GM12892 (cell line): ENCODE results near the gene MBNL1.

Experiments
- DNase-seq: peaks from one replicate; pipeline ENCODE4 v3.0.0; 2011; ENCODE audit not compliant: insufficient read length
- FAIRE-seq: peaks from 2 replicates; lab custom pipeline; 2011; peaks lifted over from hg19 to GRCh38; lab: Jason Lieb, UNC
- POLR2A ChIP-seq: IDR thresholded peaks from 2 replicates; pipeline ENCODE4 v1.6.1; 2011; ENCODE audit warnings: low read depth, low read length, control low read depth
- POLR2AphosphoS5 ChIP-seq: IDR thresholded peaks from 2 replicates; pipeline ENCODE4 v1.6.1; 2011; ENCODE audit warnings: low read depth, low read length, control low read depth
- TAF1 ChIP-seq: IDR thresholded peaks from 2 replicates; pipeline ENCODE4 v1.6.1; 2011; ENCODE audit warnings: low read depth, mild to moderate bottlenecking, control low read depth, low read length, borderline replicate concordance

MBNL1 gene

DNA sequence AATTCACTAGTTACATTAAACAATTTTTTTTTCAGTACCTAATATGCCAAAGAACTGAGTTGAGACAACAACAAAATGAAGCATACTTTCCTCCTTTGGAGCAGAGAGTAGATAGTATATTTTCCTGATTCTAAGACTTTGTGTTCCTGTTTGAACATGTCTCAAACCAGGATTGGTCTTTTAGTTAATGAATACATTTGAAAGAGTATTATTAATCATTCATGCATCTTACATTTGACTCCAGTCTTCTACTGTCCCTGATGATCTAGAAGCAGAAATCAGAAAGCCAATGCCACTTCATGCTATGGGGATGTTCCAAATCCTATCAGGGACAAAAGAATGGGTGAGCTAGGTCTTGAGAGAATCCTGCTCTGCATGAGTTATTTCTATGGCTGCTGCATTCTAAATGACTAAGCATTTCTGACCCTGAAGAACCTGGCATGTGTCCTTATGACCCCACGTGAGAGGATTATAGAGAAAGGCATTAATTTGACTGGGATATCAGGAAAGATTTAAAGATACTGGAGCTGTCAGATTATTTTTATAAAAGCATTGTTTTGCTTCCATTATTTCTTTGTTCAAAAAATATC, 32.9 kb upstream of the MBNL1 start:
- DNase-seq (no peak), FAIRE-seq (peak; percentile 42)
- no peak for TF ChIP-seq POLR2AphosphoS5
- TF ChIP-seq POLR2A, result no peak
- no peak for TF ChIP-seq TAF1

DNA sequence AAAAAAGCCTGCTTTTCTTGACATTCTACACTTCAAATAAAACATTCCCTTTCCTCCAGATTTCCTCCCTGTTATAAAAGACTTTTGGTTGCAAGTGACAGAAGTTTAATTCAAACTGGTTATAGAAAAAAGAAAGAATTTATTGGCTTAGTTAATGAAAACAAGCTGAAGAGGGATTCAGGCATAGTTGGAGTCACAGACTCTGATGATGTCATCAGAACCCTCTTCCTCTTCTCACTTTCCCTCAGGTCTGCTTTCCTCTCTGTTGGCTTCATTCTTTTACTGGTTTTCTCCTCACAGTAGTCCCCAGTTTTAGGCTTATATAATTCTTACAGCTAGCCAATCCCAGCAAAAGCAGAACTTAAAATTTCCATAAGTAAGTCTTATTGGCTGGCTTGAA, 32.0 kb upstream of the MBNL1 start:
- TF ChIP-seq POLR2A, result no peak
- no peak for TF ChIP-seq TAF1
- TF ChIP-seq POLR2AphosphoS5, result no peak
- FAIRE-seq, result no peak

DNA sequence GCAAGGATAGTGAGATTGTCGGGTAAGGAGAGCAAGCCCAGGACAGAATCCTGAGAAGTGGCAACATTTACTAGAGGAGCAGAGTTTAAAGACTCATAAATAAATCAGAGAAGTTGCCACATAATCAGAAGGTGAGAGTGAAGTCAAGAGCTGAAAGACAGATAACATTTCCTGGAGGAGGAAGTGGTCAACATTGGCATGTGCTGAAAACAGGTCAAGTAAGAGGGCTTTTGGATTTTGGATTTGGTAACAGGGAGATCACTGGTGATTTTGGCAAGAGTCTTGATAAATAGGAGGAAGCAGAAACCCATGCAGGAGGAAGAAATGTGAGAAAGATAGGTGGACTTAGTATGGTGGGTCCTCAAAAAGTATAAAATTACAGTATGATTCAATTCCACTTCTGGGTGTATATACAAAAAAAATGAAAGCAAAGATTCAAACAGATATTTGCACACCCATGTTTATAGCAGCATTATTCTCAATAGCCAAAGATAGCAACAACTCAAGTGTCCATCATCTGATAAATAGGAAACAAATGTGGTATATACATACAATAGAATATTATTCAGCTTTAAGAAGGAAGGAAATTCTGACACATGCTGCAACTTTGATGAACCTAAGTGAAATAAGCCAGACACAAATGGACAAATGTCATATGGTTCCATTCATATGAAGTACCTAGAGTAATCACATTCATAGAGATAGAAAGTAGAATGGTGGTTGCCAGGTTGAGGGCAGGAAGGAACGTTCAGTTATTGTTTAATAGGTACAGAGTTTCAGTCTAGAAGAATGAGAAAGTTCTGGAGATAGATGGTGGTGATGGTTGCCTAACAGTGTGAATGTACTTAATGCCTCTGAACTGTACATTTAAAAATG, 27.3 kb upstream of the MBNL1 start:
- peak; percentile 82 for FAIRE-seq
- DNase-seq, result no peak
- TF ChIP-seq POLR2A (no peak), TAF1 (no peak), POLR2AphosphoS5 (no peak)

More for the DNA sequence above, 32.0 kb upstream of the MBNL1 start:
- DNase-seq, result no peak

DNA sequence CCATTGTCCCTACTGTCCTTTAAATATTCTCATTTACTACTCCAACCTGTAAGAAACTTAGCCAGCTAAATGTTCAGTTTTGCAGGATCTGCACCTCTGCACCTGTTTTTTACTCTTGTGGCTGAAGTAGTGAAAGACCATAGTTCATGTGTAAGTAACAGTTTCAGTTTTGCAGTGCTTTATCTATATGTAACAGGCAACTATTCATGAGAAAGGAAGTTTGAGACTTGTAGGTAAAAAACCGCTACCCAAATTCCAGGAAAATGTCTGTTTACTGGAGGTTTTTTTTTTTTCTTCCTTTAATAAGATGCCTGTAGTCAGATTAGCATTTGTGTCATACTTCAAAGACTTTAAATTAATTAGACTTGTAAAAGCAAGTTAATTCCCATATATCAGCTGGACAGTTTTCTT, 25.4 kb upstream of the MBNL1 start:
- TF ChIP-seq POLR2A (no peak), TAF1 (no peak), POLR2AphosphoS5 (no peak)
- no peak for DNase-seq
- peak; percentile 93 for FAIRE-seq

DNA sequence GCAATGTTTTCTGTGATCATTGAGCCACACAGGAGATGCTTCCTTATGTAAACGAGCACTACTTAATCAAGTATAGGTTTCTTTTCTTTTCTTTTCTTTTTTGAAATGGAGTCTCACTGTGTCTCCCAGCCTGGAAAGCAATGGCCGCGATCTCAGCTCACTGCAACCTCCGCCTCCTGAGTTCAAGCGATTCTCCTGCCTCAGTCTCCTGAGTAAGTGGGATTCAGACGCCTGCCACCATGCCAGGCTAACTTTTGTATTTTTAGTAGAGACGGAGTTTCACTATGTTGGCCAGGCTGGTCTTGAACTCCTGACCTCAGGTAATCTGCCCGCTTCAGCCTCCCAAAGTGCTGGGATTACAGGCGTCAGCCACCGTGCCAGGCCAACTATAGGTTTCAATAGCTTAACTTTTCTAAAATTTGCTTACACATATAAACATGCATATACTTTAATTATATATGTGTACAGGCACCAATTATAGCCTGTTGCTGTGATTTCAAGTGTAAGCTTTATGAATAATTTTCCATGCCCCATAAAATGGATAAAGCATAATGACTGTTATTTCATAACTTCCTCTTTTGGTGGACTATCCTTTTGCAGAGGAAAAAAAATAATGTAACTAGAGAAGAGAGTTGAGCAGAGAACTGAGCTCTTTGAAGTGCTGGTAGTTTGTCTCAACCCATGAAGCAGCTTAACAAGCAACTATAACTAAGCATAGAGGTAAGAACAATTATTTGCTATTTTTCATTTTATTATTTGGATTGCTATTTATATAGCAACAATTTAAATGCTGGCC, 24.8 kb upstream of the MBNL1 start:
- DNase-seq, result no peak
- no peak for TF ChIP-seq POLR2AphosphoS5
- no peak; the same call in 1 of the 2 replicates for TF ChIP-seq POLR2A
- TF ChIP-seq TAF1, result no peak
- peak; percentile 67 for FAIRE-seq

DNA sequence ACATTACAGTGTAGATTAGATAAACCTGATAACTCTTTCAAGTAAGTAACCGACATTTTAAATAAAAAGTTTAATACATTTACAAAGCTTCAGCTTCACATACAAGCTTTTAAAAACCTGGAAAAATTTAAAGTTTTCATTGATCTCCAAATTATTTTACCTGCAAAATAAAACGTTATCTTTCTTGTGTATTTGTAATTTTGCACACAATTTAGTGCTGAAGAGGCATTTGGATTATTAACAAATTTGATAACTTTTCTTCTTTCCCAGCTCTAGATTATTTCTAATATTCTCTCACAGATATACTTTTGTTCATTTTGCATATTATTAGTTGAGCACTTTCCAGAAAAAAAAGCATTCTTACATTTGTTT, 24.2 kb upstream of the MBNL1 start:
- TF ChIP-seq POLR2AphosphoS5 (no peak), POLR2A (no peak), TAF1 (no peak)
- FAIRE-seq (no peak), DNase-seq (no peak)

DNA sequence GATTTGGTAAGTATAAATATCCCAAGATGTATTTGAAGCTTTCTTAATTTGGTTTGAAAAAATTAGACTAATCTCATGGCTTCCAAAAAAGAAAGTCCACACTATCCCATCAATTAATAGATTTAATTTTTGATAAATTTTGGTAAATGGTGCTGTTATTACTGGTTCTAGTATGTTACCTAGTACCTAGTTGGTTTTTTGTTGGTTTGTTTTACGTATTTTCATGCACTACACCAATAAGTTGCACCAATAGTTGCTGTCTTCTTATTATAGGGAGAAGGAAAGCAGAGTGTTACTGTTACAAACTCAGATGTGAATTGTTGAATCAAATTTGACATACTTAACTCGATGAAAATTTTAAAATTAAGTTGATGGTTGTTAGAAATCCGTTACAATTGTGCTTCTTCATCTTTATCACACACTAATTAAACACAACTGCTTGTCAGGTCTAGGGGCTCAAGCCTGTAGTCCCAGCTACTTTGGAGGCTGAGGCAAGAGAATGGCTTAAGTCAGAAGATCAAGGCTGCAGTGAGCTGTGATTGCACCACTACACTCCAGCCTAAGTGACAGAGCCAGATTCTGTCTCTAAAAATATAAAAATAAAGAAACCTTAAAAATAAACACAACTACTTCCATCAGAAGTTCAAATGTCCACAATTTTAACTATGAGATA, 23.1 kb upstream of the MBNL1 start:
- FAIRE-seq, result peak; percentile 72
- DNase-seq, result no peak
- TF ChIP-seq POLR2A (no peak), TAF1 (no peak), POLR2AphosphoS5 (no peak)

DNA sequence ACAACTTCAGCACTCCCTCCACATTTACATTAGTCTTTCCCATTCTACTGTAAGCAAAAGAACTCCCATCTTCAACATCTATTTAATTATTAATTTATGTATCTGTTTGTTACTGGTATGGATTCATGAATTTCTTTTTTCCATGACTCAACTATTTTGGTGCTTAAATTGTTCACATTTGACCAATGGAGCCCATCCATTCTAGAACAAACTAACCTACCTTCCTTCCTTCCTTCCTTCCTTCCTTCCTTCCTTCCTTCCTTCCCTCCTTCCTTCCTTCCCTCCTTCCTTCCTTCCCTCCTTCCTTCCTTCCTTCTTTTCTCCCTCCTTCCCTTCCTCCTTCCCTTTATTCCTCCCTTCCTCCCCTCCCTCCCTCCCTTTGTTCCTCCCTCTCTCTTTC, 16.8 kb upstream of the MBNL1 start:
- FAIRE-seq (peak; percentile 5), DNase-seq (no peak)
- TF ChIP-seq TAF1 (no peak), POLR2A (no peak), POLR2AphosphoS5 (no peak)

DNA sequence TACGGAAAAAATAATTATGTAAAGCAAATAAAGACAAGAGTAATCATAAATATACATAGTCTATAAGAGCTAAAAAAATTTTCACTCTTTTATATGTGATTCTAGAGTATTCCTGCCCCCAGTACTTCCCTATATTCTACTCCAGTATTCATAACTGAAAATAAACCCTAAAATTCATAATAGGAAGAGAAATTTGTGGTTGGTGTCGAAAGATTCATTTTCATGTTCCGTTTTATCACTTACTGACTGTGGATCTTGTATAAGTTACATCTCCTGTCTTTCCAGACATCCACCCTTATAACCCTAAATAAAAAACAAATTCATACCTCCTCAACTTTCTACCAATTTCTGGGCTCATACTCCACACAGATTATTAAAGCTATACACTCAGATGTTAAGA, 16.0 kb upstream of the MBNL1 start:
- TF ChIP-seq POLR2A (no peak), POLR2AphosphoS5 (no peak), TAF1 (no peak)
- FAIRE-seq, result no peak
- no peak for DNase-seq

DNA sequence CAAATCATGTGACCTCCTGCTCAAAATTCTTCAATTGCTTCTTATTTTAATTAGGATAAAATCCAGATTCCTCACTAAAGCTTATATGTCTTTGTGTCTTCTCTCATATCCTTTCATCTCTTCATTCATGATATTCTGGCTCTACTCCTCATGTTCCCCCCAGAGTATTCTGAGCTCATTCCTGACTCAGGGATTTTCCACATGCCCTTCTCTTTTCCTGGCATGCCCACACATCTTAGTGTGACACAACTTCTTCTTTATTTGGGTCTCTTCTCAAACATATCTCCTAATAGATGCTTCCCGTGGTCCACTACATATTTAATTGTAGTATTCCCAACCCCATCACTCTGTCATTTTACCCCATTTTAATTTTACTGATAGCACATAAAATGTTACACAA, 15.2 kb upstream of the MBNL1 start:
- FAIRE-seq (no peak), DNase-seq (no peak)
- TF ChIP-seq POLR2AphosphoS5 (no peak), TAF1 (no peak), POLR2A (no peak)

DNA sequence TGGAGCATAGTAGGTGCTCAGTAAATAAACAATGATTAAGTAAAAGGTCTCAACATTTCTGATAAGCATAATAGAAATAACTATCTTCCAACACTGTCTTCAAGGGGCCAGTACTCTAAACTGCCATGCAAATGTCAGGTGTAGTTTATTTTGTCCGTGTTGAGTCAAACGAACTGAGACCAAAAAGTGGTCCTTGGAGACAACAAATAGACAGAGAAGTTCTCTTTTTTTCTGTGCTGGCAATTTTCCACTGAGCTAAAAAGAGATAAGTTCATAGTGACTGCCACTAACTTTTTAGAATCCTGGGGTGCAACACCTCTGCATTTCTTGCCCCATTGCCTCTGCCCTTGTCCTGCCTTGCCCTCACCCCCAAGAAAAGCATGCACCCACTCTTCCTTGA, 14.7 kb upstream of the MBNL1 start:
- DNase-seq (no peak), FAIRE-seq (peak; percentile 69)
- TF ChIP-seq TAF1, result no peak
- TF ChIP-seq POLR2A, result no peak
- no peak for TF ChIP-seq POLR2AphosphoS5
